Uterus (tissue), 4 donors: ENCODE results near the gene ABCB6. TPM values are rescaled to one million over a fixed set of nuclear protein-coding genes. Genes with fewer than 3 reads are reported as not detected.
"Not testable (repeated sequence)": the region's sequence is repeated elsewhere in the genome, so short reads cannot be mapped to it uniquely, and the experiment has no call there.

ENCODE experiments used
- DNase-seq, 2 donors: peaks; one replicate each; pipeline ENCODE4 v3.0.0-alpha.2; 2019 to 2020
- H3K27ac ChIP-seq, 2 donors: fragments of 200-600 bp; sonication (generic); 1 replicate in 1 of 2; 2 replicates in 1 of 2; pipeline ENCODE4 v1.5.1; 2016 to 2018
- H3K27me3 ChIP-seq, 2 donors: fragments of 200-600 bp; sonication (generic); one replicate each; pipeline ENCODE4 v1.5.1; 2018 to 2019; ENCODE audit warnings: control low read depth in 1 of 2
- H3K36me3 ChIP-seq, 2 donors: fragments of 200-600 bp; sonication (generic); one replicate each; pipeline ENCODE4 v1.5.1; 2019; ENCODE audit warnings: control low read depth in 1 of 2
- H3K4me1 ChIP-seq, 2 donors: fragments of 200-600 bp; sonication (generic); one replicate each; pipeline ENCODE4 v1.5.1; 2018 to 2019; ENCODE audit warnings: control low read depth in 1 of 2
- H3K4me3 ChIP-seq, 2 donors: fragments of 200-600 bp; sonication (generic); 1 replicate in 1 of 2; 2 replicates in 1 of 2; pipeline ENCODE4 v1.5.1; 2018 to 2019; ENCODE audit warnings: mild to moderate bottlenecking in 1 of 2
- H3K9me3 ChIP-seq, 2 donors: fragments of 200-600 bp; sonication (generic); one replicate each; pipeline ENCODE4 v1.5.1; 2019; ENCODE audit warnings: control low read depth in 1 of 2
- POLR2A ChIP-seq, 2 donors: fragments of 450-650 bp; IDR thresholded peaks; one replicate each; pipeline ENCODE4 v1.6.1; 2016; ENCODE audit warnings: antibody characterized with exemption in 2 of 2, mild to moderate bottlenecking in 1 of 2, moderate library complexity in 1 of 2
- intact Hi-C: fragments of 100-400 bp; cut with DNase I; formaldehyde crosslinking; loops from one replicate; pipeline ENCODE4 v1.15.1; 2023; ENCODE audit warnings: low total_unique reads
- total RNA-seq, 4 donors: library from RNA; depleted of rRNA in 3 of 4; stranded (reverse); fragments of >200 nt in 3 of 4; gene quantifications; one replicate each; pipeline versions ENCODE4 v1.1.0 to v1.2.4, GENCODE V29; 2014 to 2023
- TF ChIP-seq, protein P1 (sequence below), 4 experiments: fragments of 200-600 bp in 2 of 4; fragments of 450-650 bp in 2 of 4; sonication (generic) in 2 of 4; IDR thresholded peaks; one replicate each; pipeline ENCODE4 v1.5.1; 2016 to 2019; ENCODE audit warnings: antibody characterized with exemption in 4 of 4, mild to moderate bottlenecking in 2 of 4, moderate library complexity in 1 of 4
- donor health status: DM: yes; HTN: yes; CAD: no.

The ABCB6 gene
- total RNA-seq, 4 donors from 2014 or later = 7.1 to 37.6 (median 27.7) TPM

DNA sequence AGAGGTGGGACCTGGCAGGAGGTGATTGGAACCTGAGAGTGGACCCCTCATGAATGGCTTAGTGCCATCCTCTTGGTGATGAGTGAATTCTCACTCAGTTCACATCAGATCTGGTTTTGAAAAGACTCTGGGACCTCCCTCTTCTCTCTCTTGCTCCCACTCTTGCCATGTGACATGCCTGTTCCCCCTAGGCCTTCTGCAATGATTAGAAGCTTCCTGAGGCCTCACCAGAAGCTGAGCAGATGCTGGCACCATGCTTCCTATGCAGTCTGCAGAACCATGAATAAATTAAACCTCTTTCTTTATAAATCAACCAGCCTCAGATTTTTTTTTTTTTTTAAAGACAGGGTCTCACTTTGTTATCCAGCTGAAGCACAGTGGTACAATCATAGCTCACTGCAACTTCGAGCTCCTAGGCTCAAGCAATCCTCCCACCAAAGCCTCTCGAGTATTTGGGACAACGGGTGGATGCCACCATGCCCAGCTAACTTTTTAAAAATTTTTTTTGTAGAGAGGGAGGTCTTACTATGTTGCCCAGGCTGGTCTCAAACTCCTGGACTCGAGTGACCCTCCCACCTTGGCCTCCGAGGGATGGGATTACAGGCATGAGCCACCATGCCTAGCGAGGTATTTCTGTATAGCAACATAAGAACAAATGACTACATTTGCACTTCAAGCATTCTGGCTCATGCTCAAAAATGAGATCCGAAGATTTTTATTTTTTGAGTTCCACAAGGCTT, 14.2 kb downstream of the ABCB6 start:
- no peak for DNase-seq
- Histone ChIP-seq H3K27ac (no peak overlapping the region), H3K4me3 (no peak overlapping the region), H3K4me1 (peaks cover 0 to 7% of the 10 kb centered on the region in 2 donors), H3K9me3 (no peaks in the 10 kb centered on the region), H3K36me3 (no peaks in the 10 kb centered on the region), H3K27me3 (no peaks in the 10 kb centered on the region)
- no peak for TF ChIP-seq POLR2A (IDR thresholded peaks at IDR 0.05)
- TF ChIP-seq, protein P1, sequence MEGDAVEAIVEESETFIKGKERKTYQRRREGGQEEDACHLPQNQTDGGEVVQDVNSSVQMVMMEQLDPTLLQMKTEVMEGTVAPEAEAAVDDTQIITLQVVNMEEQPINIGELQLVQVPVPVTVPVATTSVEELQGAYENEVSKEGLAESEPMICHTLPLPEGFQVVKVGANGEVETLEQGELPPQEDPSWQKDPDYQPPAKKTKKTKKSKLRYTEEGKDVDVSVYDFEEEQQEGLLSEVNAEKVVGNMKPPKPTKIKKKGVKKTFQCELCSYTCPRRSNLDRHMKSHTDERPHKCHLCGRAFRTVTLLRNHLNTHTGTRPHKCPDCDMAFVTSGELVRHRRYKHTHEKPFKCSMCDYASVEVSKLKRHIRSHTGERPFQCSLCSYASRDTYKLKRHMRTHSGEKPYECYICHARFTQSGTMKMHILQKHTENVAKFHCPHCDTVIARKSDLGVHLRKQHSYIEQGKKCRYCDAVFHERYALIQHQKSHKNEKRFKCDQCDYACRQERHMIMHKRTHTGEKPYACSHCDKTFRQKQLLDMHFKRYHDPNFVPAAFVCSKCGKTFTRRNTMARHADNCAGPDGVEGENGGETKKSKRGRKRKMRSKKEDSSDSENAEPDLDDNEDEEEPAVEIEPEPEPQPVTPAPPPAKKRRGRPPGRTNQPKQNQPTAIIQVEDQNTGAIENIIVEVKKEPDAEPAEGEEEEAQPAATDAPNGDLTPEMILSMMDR (IDR thresholded peaks at IDR 0.05) = no peak
- intact Hi-C loops = no loop called here

GRCh38 chr2:219201331-219201730, 17.4 kb downstream of the ABCB6 start:
- DNase-seq, H3K27ac ChIP-seq, H3K4me1 ChIP-seq, H3K36me3 ChIP-seq, intact Hi-C loops, H3K27me3 ChIP-seq, H3K4me3 ChIP-seq, H3K9me3 ChIP-seq: not testable (repeated sequence)

GRCh38 chr2:219200502-219201326, 18.0 kb downstream of the ABCB6 start:
- DNase-seq, H3K4me1 ChIP-seq, H3K27ac ChIP-seq, H3K27me3 ChIP-seq, H3K9me3 ChIP-seq, H3K4me3 ChIP-seq, H3K36me3 ChIP-seq, intact Hi-C loops: not testable (repeated sequence)

DNA sequence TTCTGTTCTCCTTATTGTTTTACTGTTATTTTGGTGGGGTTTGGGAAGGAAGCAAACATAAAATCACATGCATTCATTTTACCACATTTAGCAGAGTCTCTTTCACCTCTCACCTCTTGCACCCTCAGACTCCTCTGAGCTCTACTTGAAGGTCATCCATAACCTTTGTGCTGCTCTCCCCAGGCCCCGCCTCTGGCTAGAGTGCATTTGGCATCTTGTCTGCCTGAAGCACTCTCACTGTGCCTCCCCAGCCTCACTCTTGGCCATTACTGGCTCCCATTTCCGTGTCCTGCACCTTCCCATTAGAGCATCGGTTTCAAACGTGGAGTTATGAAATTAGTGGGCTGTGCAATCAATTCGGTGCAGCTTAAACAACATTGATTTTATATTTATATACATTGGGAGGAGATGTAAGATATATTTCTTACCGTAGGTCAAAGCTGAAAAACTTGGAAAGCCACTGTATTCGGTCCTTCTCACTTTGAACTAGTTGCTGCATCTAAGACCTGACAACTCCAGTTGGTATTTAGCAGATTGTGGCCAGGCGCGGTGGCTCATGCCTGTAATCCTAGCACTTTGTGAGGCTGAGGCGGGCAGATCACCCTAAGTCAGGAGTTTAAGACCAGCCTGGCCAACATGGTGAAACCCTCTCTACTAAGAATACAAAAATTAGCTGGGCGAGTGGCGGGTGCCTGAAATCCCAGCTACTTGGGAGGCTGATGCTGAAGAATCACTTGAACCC, 19.1 kb downstream of the ABCB6 start:
- no peak for DNase-seq
- intact Hi-C loops = no loop called here
- H3K4me1 ChIP-seq = no peaks in the 10 kb centered on the region
- H3K27ac ChIP-seq = no peak overlapping the region
- TF ChIP-seq, protein P1 (IDR thresholded peaks at IDR 0.05) = no peak
- no peak for TF ChIP-seq POLR2A (IDR thresholded peaks at IDR 0.05)
- no peak overlapping the region for H3K4me3 ChIP-seq
- no peaks in the 10 kb centered on the region for H3K9me3 ChIP-seq
- H3K27me3 ChIP-seq = no peaks in the 10 kb centered on the region
- H3K36me3 ChIP-seq = no peaks in the 10 kb centered on the region

- H3K4me1 ChIP-seq = no peaks in the 10 kb centered on the region
- intact Hi-C loops = no loop called here
- TF ChIP-seq POLR2A (IDR thresholded peaks at IDR 0.05) = no peak
- TF ChIP-seq, protein P1 (IDR thresholded peaks at IDR 0.05) = no peak
- H3K9me3 ChIP-seq = no peaks in the 10 kb centered on the region
- H3K36me3 ChIP-seq = no peaks in the 10 kb centered on the region
- no peaks in the 10 kb centered on the region for H3K27me3 ChIP-seq
- DNase-seq = no peak
- no peak overlapping the region for H3K27ac ChIP-seq
- no peak overlapping the region for H3K4me3 ChIP-seq
These were observed 19.8 kb downstream of the ABCB6 start for GRCh38 chr2:219198974-219199373.

DNA sequence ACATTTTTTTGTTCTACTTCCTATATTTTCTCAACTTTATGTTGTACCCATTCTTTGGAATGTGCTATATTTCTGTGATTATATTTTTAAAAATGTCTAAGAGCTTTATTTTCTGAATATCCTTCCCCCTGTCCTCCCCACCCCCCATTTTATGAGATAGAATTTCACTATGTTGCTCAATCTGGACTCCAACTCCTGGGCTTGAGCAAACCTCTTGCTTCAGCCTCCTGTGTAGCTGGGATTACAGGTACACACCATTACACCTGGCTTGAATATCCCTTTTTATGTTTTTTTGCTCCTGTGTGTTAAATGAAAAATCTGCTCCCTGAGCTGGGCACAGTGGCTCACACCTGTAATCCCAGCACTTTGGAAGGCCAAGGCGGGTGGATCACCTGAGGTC, 21.4 kb downstream of the ABCB6 start:
- H3K27ac ChIP-seq = no peak overlapping the region
- H3K4me1 ChIP-seq = no peaks in the 10 kb centered on the region
- TF ChIP-seq, protein P1 (IDR thresholded peaks at IDR 0.05) = no peak
- no peak for TF ChIP-seq POLR2A (IDR thresholded peaks at IDR 0.05)
- intact Hi-C loops = no loop called here
- H3K27me3 ChIP-seq = no peaks in the 10 kb centered on the region
- no peaks in the 10 kb centered on the region for H3K9me3 ChIP-seq
- no peaks in the 10 kb centered on the region for H3K36me3 ChIP-seq
- no peak for DNase-seq
- H3K4me3 ChIP-seq = no peak overlapping the region
